Measurements from ENCODE around the gene IMMP2L. TPM values are rescaled to one million over a fixed set of nuclear protein-coding genes. Genes with fewer than 3 reads are reported as not detected.

IMMP2L gene
- total RNA-seq, 2 donors from 2014 or later = 10.5 to 17.4 TPM

DNA sequence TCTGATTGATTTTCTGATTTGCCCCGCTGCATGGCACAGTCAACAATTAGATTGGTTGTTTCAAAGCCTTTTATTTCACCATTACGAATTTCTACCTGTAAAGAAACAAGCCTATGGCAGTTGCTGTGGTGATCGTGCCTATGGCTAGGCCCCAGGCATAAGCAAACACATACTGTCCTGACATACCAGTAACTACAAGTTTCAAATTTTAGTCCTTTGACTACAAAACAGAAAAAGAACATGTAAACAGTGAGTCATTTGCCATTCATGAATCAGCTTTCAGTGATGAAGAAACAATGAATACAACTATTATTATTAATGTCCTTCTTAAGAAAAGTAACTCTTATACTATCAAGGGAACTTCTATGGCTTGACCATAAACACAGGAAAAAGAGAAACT, 639.4 kb downstream of the IMMP2L start:
- DNase-seq (no peak), ATAC-seq (no peak)
- TF ChIP-seq, protein P1, sequence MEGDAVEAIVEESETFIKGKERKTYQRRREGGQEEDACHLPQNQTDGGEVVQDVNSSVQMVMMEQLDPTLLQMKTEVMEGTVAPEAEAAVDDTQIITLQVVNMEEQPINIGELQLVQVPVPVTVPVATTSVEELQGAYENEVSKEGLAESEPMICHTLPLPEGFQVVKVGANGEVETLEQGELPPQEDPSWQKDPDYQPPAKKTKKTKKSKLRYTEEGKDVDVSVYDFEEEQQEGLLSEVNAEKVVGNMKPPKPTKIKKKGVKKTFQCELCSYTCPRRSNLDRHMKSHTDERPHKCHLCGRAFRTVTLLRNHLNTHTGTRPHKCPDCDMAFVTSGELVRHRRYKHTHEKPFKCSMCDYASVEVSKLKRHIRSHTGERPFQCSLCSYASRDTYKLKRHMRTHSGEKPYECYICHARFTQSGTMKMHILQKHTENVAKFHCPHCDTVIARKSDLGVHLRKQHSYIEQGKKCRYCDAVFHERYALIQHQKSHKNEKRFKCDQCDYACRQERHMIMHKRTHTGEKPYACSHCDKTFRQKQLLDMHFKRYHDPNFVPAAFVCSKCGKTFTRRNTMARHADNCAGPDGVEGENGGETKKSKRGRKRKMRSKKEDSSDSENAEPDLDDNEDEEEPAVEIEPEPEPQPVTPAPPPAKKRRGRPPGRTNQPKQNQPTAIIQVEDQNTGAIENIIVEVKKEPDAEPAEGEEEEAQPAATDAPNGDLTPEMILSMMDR (IDR thresholded peaks at IDR 0.05) = no peak
- TF ChIP-seq POLR2A (IDR thresholded peaks at IDR 0.05) = no peak
- Histone ChIP-seq H3K4me1 (no peaks in the 10 kb centered on the region), H3K36me3 (replicated peaks in 1 of 2; ENCODE audit: insufficient read depth in 1 of 2, low read depth in 2 of 2) (no peaks in the 10 kb centered on the region), H3K9me3 (no peaks in the 10 kb centered on the region), H3K27ac (no peak overlapping the region), H3K4me3 (no peak overlapping the region), H3K27me3 (no peaks in the 10 kb centered on the region)
- 77 to 90% methylated on average over 3 of the region's 3 CpGs for WGBS, 2 donors
- intact Hi-C loops (cut with DNase I) = no loop called here

DNA sequence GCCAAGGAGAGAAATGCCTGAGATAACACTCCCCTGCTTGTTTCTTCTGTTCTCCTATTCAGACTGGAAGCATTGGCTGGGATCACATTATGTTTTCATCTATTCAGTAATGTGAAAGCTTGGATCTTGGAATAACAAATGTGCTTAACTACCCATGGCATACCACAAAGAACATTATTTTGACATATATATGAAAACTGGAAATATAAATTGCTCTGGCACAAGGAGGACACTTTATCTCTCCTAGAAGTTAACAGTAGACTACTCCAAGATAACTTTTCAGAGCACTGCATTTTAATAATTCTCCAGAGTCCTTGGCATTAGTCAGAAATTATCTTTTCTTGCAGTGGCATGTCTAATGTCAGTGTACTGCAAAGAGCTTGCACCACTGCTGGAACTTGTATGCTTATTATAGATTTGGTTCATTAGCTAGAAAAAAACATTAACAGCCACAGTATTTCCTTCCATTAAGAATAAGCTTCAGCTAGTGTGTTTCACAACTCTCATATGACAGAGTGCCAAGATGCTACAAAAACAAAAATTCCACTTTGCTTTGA, 640.6 kb downstream of the IMMP2L start:
- no peaks in the 10 kb centered on the region for H3K9me3 ChIP-seq
- intact Hi-C loops (cut with DNase I) = no loop called here
- DNase-seq (no peak), ATAC-seq (no peak)
- H3K4me1 ChIP-seq = no peaks in the 10 kb centered on the region
- no peak overlapping the region for H3K27ac ChIP-seq
- no peak for TF ChIP-seq POLR2A (IDR thresholded peaks at IDR 0.05)
- TF ChIP-seq, protein P1 (IDR thresholded peaks at IDR 0.05) = no peak
- no peak overlapping the region for H3K4me3 ChIP-seq
- H3K27me3 ChIP-seq = no peaks in the 10 kb centered on the region
- no peaks in the 10 kb centered on the region for H3K36me3 ChIP-seq (replicated peaks in 1 of 2; ENCODE audit: insufficient read depth in 1 of 2, low read depth in 2 of 2)

GRCh38 chr7:110918949-110919548, 643.2 kb downstream of the IMMP2L start:
- H3K36me3 ChIP-seq (replicated peaks in 1 of 2; ENCODE audit: insufficient read depth in 1 of 2, low read depth in 2 of 2) = no peaks in the 10 kb centered on the region
- no peaks in the 10 kb centered on the region for H3K27me3 ChIP-seq
- ATAC-seq = no peak
- no peak for TF ChIP-seq POLR2A (IDR thresholded peaks at IDR 0.05)
- TF ChIP-seq, protein P1 (IDR thresholded peaks at IDR 0.05) = no peak
- no peak overlapping the region for H3K4me3 ChIP-seq
- no peak overlapping the region for H3K27ac ChIP-seq
- intact Hi-C loops (cut with DNase I) = no loop called here
- H3K9me3 ChIP-seq = no peaks in the 10 kb centered on the region
- H3K4me1 ChIP-seq = no peaks in the 10 kb centered on the region
- WGBS, 2 donors = 78 to 96% methylated on average over 2 of the region's 2 CpGs
- DNase-seq = no peak

DNA sequence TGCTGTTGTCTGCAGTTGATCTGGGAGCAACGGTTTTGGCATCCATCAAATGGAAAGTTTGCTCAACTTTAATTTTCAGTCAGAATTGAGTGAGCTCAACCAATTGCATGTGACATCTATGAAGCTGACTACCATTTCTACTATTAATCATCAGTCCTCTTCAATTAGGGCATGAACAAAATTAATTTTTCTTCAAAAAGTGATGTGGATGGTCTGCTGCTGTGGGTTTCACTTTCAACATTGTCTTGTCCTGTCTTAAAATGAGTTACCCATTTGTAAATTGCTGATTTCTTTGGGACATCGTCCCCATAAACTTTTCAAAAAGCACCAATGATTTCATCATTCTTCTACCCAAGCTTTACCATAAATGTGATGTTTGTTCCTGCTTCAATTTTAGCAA, 648.0 kb downstream of the IMMP2L start:
- H3K4me1 ChIP-seq = peaks cover 6% of the 10 kb centered on the region
- no peak for DNase-seq
- ATAC-seq = no peak
- H3K9me3 ChIP-seq = no peaks in the 10 kb centered on the region
- 77 to 93% methylated on average over 2 of the region's 2 CpGs for WGBS, 2 donors
- TF ChIP-seq POLR2A (IDR thresholded peaks at IDR 0.05) = no peak
- TF ChIP-seq, protein P1 (IDR thresholded peaks at IDR 0.05) = no peak
- H3K4me3 ChIP-seq = no peak overlapping the region
- no peak overlapping the region for H3K27ac ChIP-seq
- H3K36me3 ChIP-seq (replicated peaks in 1 of 2; ENCODE audit: insufficient read depth in 1 of 2, low read depth in 2 of 2) = no peaks in the 10 kb centered on the region
- H3K27me3 ChIP-seq = no peaks in the 10 kb centered on the region
- intact Hi-C loops (cut with DNase I) = no loop called here

GRCh38 chr7:110911632-110912031, 650.7 kb downstream of the IMMP2L start:
- no peaks in the 10 kb centered on the region for H3K9me3 ChIP-seq
- no peak overlapping the region for H3K27ac ChIP-seq
- H3K36me3 ChIP-seq (replicated peaks in 1 of 2; ENCODE audit: insufficient read depth in 1 of 2, low read depth in 2 of 2) = no peaks in the 10 kb centered on the region
- no peak for TF ChIP-seq POLR2A (IDR thresholded peaks at IDR 0.05)
- TF ChIP-seq, protein P1 (IDR thresholded peaks at IDR 0.05) = no peak
- no peaks in the 10 kb centered on the region for H3K27me3 ChIP-seq
- intact Hi-C loops (cut with DNase I) = no loop called here
- peaks cover 14% of the 10 kb centered on the region for H3K4me1 ChIP-seq
- 81 to 85% methylated on average over 2 of the region's 2 CpGs for WGBS, 2 donors
- DNase-seq = no peak
- H3K4me3 ChIP-seq = no peak overlapping the region
- no peak for ATAC-seq

Data from body of pancreas (tissue), 4 donors.